Measurements from ENCODE around the gene SEMA3A.
A peak's percentile ranks its signal among the peaks of the same experiment; 100 is the strongest.
"Not testable (repeated sequence)": the region's sequence is repeated elsewhere in the genome, so short reads cannot be mapped to it uniquely, and the experiment has no call there.

SEMA3A gene

GRCh38 chr7:84060000-84060399 is 134.6 kb downstream of the SEMA3A start:
- no peak for DNase-seq (ENCODE audit: low read depth)

GRCh38 chr7:84058311-84059076 is 136.1 kb downstream of the SEMA3A start:
- no peak for DNase-seq (ENCODE audit: low read depth)

- no peak for DNase-seq (ENCODE audit: low read depth)
Measured at GRCh38 chr7:84057576-84057975, 137.0 kb downstream of the SEMA3A start.

- DNase-seq (ENCODE audit: low read depth), result no peak
Measured at GRCh38 chr7:84055904-84056605, 138.5 kb downstream of the SEMA3A start.

GRCh38 chr7:84055199-84055598 is 139.4 kb downstream of the SEMA3A start:
- DNase-seq (ENCODE audit: low read depth), result not testable (repeated sequence)

GRCh38 chr7:84049071-84049836 is 145.3 kb downstream of the SEMA3A start:
- DNase-seq (ENCODE audit: low read depth), result no peak

GRCh38 chr7:84047085-84047484 is 147.5 kb downstream of the SEMA3A start:
- no peak for DNase-seq (ENCODE audit: low read depth)

- no peak for DNase-seq (ENCODE audit: low read depth)
Measured at GRCh38 chr7:84044834-84045233, 149.8 kb downstream of the SEMA3A start.

GRCh38 chr7:84043661-84044191 is 150.9 kb downstream of the SEMA3A start:
- DNase-seq (ENCODE audit: low read depth), result no peak

GRCh38 chr7:84042110-84042539 is 152.5 kb downstream of the SEMA3A start:
- DNase-seq (ENCODE audit: low read depth), result peak; percentile 77

GRCh38 chr7:84041649-84042048 is 152.9 kb downstream of the SEMA3A start:
- no peak for DNase-seq (ENCODE audit: low read depth)

GRCh38 chr7:84040355-84040754 is 154.2 kb downstream of the SEMA3A start:
- no peak for DNase-seq (ENCODE audit: low read depth)

GRCh38 chr7:84039432-84039831 is 155.2 kb downstream of the SEMA3A start:
- no peak for DNase-seq (ENCODE audit: low read depth)

GRCh38 chr7:84027678-84028077 is 166.9 kb downstream of the SEMA3A start:
- DNase-seq (ENCODE audit: low read depth), result no peak

- DNase-seq (ENCODE audit: low read depth), result peak; percentile 78
Measured at GRCh38 chr7:84025332-84025927, 169.2 kb downstream of the SEMA3A start.

GRCh38 chr7:84022684-84023308 is 171.8 kb downstream of the SEMA3A start:
- no peak for DNase-seq (ENCODE audit: low read depth)

GRCh38 chr7:84022009-84022408 is 172.6 kb downstream of the SEMA3A start:
- DNase-seq (ENCODE audit: low read depth), result no peak

GRCh38 chr7:84021292-84021908 is 173.2 kb downstream of the SEMA3A start:
- peak; percentile 16 for DNase-seq (ENCODE audit: low read depth)

GRCh38 chr7:84017651-84018050 is 176.9 kb downstream of the SEMA3A start:
- DNase-seq (ENCODE audit: low read depth), result no peak

GRCh38 chr7:84013616-84014240 is 180.9 kb downstream of the SEMA3A start:
- no peak for DNase-seq (ENCODE audit: low read depth)

GRCh38 chr7:84009782-84010181 is 184.8 kb downstream of the SEMA3A start:
- no peak for DNase-seq (ENCODE audit: low read depth)
